ENCODE measurements around the gene FANCG. TPM values are rescaled to one million over a fixed set of nuclear protein-coding genes. Genes with fewer than 3 reads are reported as not detected.

The FANCG gene
- total RNA-seq, 1 donor = 10.9 TPM

- no peaks in the 10 kb centered on the region for H3K27me3 ChIP-seq (ENCODE audit: insufficient read depth, low read length)
- peaks cover 47% of the 10 kb centered on the region for H3K36me3 ChIP-seq (ENCODE audit: insufficient read depth, low read length)
- H3K9me3 ChIP-seq (ENCODE audit: low read depth, low read length) = no peaks in the 10 kb centered on the region
- no peak for TF ChIP-seq CTCF (IDR thresholded peaks at IDR 0.05; ENCODE audit: extremely low read depth, low read depth, low read length)
- peaks cover 35% of the 10 kb centered on the region for H3K4me1 ChIP-seq (ENCODE audit: insufficient read depth, low read length)
- no peak overlapping the region for H3K4me3 ChIP-seq (ENCODE audit: insufficient read depth, low read length)
- peaks cover 27% of the 10 kb centered on the region for H4K20me1 ChIP-seq (ENCODE audit: insufficient read depth, low read length)
- peak; percentile 47 for DNase-seq (ENCODE audit: insufficient read length, low spot score, missing footprints)
- peaks cover 62% of the 10 kb centered on the region for H3K79me2 ChIP-seq (ENCODE audit: insufficient read depth, low read length)
- H3K4me2 ChIP-seq (ENCODE audit: insufficient read depth, low read length) = no peak overlapping the region
- H3K27ac ChIP-seq (ENCODE audit: low read depth, low read length) = no peak overlapping the region
- no peak overlapping the region for H2AFZ ChIP-seq (ENCODE audit: low read length)
Measured at GRCh38 chr9:35108946-35109575, 29.3 kb upstream of the FANCG start.

- TF ChIP-seq CTCF (IDR thresholded peaks at IDR 0.05; ENCODE audit: extremely low read depth, low read depth, low read length) = no peak
- peaks cover 50% of the 10 kb centered on the region for H3K36me3 ChIP-seq (ENCODE audit: insufficient read depth, low read length)
- H3K4me3 ChIP-seq (ENCODE audit: insufficient read depth, low read length) = no peak overlapping the region
- no peak overlapping the region for H3K27ac ChIP-seq (ENCODE audit: low read depth, low read length)
- H3K4me2 ChIP-seq (ENCODE audit: insufficient read depth, low read length) = no peak overlapping the region
- peaks cover 29% of the 10 kb centered on the region for H4K20me1 ChIP-seq (ENCODE audit: insufficient read depth, low read length)
- H3K4me1 ChIP-seq (ENCODE audit: insufficient read depth, low read length) = peaks cover 34% of the 10 kb centered on the region
- peaks cover 59% of the 10 kb centered on the region for H3K79me2 ChIP-seq (ENCODE audit: insufficient read depth, low read length)
- no peaks in the 10 kb centered on the region for H3K9me3 ChIP-seq (ENCODE audit: low read depth, low read length)
- DNase-seq (ENCODE audit: insufficient read length, low spot score, missing footprints) = no peak
- H3K27me3 ChIP-seq (ENCODE audit: insufficient read depth, low read length) = no peaks in the 10 kb centered on the region
- no peak overlapping the region for H2AFZ ChIP-seq (ENCODE audit: low read length)
Measured at GRCh38 chr9:35108461-35108860, 28.7 kb upstream of the FANCG start.

GRCh38 chr9:35107297-35108290, 27.9 kb upstream of the FANCG start:
- H4K20me1 ChIP-seq (ENCODE audit: insufficient read depth, low read length) = peaks cover 29% of the 10 kb centered on the region
- H3K27me3 ChIP-seq (ENCODE audit: insufficient read depth, low read length) = no peaks in the 10 kb centered on the region
- TF ChIP-seq CTCF (IDR thresholded peaks at IDR 0.05; ENCODE audit: extremely low read depth, low read depth, low read length) = no peak
- peaks cover 56% of the 10 kb centered on the region for H3K79me2 ChIP-seq (ENCODE audit: insufficient read depth, low read length)
- no peak overlapping the region for H3K4me2 ChIP-seq (ENCODE audit: insufficient read depth, low read length)
- no peak overlapping the region for H3K27ac ChIP-seq (ENCODE audit: low read depth, low read length)
- no peak overlapping the region for H3K4me3 ChIP-seq (ENCODE audit: insufficient read depth, low read length)
- peaks cover 32% of the 10 kb centered on the region for H3K4me1 ChIP-seq (ENCODE audit: insufficient read depth, low read length)
- no peak overlapping the region for H2AFZ ChIP-seq (ENCODE audit: low read length)
- no peaks in the 10 kb centered on the region for H3K9me3 ChIP-seq (ENCODE audit: low read depth, low read length)
- DNase-seq (ENCODE audit: insufficient read length, low spot score, missing footprints) = peak; percentile 31
- peaks cover 50% of the 10 kb centered on the region for H3K36me3 ChIP-seq (ENCODE audit: insufficient read depth, low read length)

- Histone ChIP-seq H3K79me2 (ENCODE audit: insufficient read depth, low read length) (peaks cover 67% of the 10 kb centered on the region), H3K36me3 (ENCODE audit: insufficient read depth, low read length) (peaks cover 55% of the 10 kb centered on the region)
Measured at GRCh38 chr9:35106343-35106730, 26.6 kb upstream of the FANCG start.

More at GRCh38 chr9:35106343-35106730, 26.6 kb upstream of the FANCG start:
- Histone ChIP-seq H3K27me3 (ENCODE audit: insufficient read depth, low read length) (no peaks in the 10 kb centered on the region), H3K9me3 (ENCODE audit: low read depth, low read length) (no peaks in the 10 kb centered on the region), H3K27ac (ENCODE audit: low read depth, low read length) (no peak overlapping the region), H3K4me3 (ENCODE audit: insufficient read depth, low read length) (no peak overlapping the region), H3K4me1 (ENCODE audit: insufficient read depth, low read length) (peaks cover 33% of the 10 kb centered on the region), H4K20me1 (ENCODE audit: insufficient read depth, low read length) (peaks cover 29% of the 10 kb centered on the region), H2AFZ (ENCODE audit: low read length) (no peak overlapping the region), H3K4me2 (ENCODE audit: insufficient read depth, low read length) (no peak overlapping the region)
- no peak for TF ChIP-seq CTCF (IDR thresholded peaks at IDR 0.05; ENCODE audit: extremely low read depth, low read depth, low read length)
- peak; percentile 60 for DNase-seq (ENCODE audit: insufficient read length, low spot score, missing footprints)
